Activated T-cell treated with anti-CD3 and anti-CD28 coated beads for 48 hours (primary cell): Measurements from ENCODE around the gene FAM222B.
A peak's percentile ranks its signal among the peaks of the same experiment; 100 is the strongest.
"Not testable (repeated sequence)": the region's sequence is repeated elsewhere in the genome, so short reads cannot be mapped to it uniquely, and the experiment has no call there.

Experiments used
- DNase-seq: peaks from one replicate; pipeline ENCODE4 v3.0.0-alpha.2; 2020; ENCODE audit warnings: low read depth

The FAM222B gene

GRCh38 chr17:28842282-28843012, at the start of gene FAM222B:
Gene FAM222B (minus strand): TSS chr17:28842790. CDS start chr17:28766667, 76,123 bp downstream.
- DNase-seq, result peak; percentile 89

GRCh38 chr17:28892024-28892423, 49.4 kb upstream of the FAM222B start:
- no peak for DNase-seq

GRCh38 chr17:28891201-28891600, 48.6 kb upstream of the FAM222B start:
- DNase-seq, result no peak

GRCh38 chr17:28889996-28890395, 47.4 kb upstream of the FAM222B start:
- no peak for DNase-seq

- no peak for DNase-seq
Observed at GRCh38 chr17:28888832-28889231, 46.2 kb upstream of the FAM222B start.

GRCh38 chr17:28887871-28888471, 45.4 kb upstream of the FAM222B start:
- DNase-seq, result no peak

GRCh38 chr17:28885951-28886350, 43.4 kb upstream of the FAM222B start:
- no peak for DNase-seq

GRCh38 chr17:28885363-28885762, 42.8 kb upstream of the FAM222B start:
- DNase-seq, result no peak

GRCh38 chr17:28883967-28884702, 41.5 kb upstream of the FAM222B start:
- DNase-seq, result no peak

- DNase-seq, result no peak
Observed at GRCh38 chr17:28882154-28882895, 39.7 kb upstream of the FAM222B start.

- no peak for DNase-seq
Observed at GRCh38 chr17:28881533-28882056, 39.0 kb upstream of the FAM222B start.

- no peak for DNase-seq
Observed at GRCh38 chr17:28880572-28880945, 38.0 kb upstream of the FAM222B start.

- no peak for DNase-seq
Observed at GRCh38 chr17:28879886-28880571, 37.4 kb upstream of the FAM222B start.

GRCh38 chr17:28878981-28879380, 36.4 kb upstream of the FAM222B start:
- DNase-seq, result no peak

GRCh38 chr17:28878158-28878910, 35.7 kb upstream of the FAM222B start:
- no peak for DNase-seq

- DNase-seq, result not testable (repeated sequence)
Observed at GRCh38 chr17:28877150-28877711, 34.6 kb upstream of the FAM222B start.

GRCh38 chr17:28875848-28876550, 33.4 kb upstream of the FAM222B start:
- DNase-seq, result no peak

GRCh38 chr17:28874750-28875149, 32.2 kb upstream of the FAM222B start:
- no peak for DNase-seq

- no peak for DNase-seq
Observed at GRCh38 chr17:28873839-28874238, 31.2 kb upstream of the FAM222B start.

- no peak for DNase-seq
Observed at GRCh38 chr17:28871056-28871579, 28.5 kb upstream of the FAM222B start.
